ENCODE results near the gene ERC2. TPM values are rescaled to one million over a fixed set of nuclear protein-coding genes. Genes with fewer than 3 reads are reported as not detected.
A peak's percentile ranks its signal among the peaks of the same experiment; 100 is the strongest.

The ERC2 gene
- total RNA-seq, 1 donor from 2014 or later, result 0.65 TPM

DNA sequence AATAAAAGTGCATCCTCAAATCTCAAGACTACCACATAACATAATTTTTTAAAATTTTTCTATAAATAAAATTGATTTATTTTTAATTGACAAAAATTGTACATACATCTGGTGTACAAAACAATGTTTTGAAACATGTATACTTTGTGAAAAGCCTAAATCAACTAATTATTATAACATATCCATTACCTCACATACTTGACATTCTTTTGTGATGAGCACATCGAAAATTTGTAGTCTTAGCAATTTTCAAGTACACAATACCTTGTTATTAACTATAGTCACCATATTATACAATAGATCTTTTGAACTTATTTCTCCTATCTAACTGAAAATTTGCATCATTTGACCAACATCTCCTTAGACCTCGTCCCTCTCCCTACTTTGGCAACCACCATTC, 973.3 kb downstream of the ERC2 start:
- Mint-ChIP-seq H3K36me3 (ENCODE audit: low read depth) (no peaks in the 10 kb centered on the region), H3K27ac (ENCODE audit: unreplicated experiment) (no peak overlapping the region)
- DNase-seq (ENCODE audit: low spot score), result no peak

DNA sequence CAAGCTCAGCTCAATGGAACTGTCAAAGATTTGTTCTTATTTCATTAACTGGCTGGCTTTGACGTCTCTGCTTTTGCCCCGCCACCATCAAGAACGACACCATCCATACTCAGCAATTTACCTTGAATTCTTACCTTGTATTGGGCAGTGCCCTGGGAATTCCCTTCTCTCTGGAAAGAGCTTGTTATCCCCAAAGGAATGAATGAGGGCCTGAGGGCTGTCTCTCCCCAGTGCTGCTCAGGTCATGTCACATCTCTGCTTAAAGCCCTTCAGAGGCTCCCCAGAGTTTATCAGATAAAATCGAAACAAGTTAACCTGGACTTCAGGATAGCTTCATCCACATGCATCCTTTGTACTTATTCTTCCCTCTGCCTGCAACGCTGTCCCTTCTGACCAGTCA, 975.3 kb downstream of the ERC2 start:
- H3K36me3 Mint-ChIP-seq (ENCODE audit: low read depth), result no peaks in the 10 kb centered on the region
- H3K27ac Mint-ChIP-seq (ENCODE audit: unreplicated experiment), result no peak overlapping the region
- H3K4me3 Mint-ChIP-seq (ENCODE audit: unreplicated experiment), result no peak overlapping the region
- no peak for DNase-seq (ENCODE audit: low spot score)
- H3K27me3 Mint-ChIP-seq (ENCODE audit: low read depth), result peaks cover 2% of the 10 kb centered on the region
- peaks cover 16% of the 10 kb centered on the region for H3K4me1 Mint-ChIP-seq (ENCODE audit: low read depth)
- no peaks in the 10 kb centered on the region for H3K9me3 Mint-ChIP-seq (ENCODE audit: low read depth)
- TF ChIP-seq CTCF (IDR thresholded peaks at IDR 0.05), result no peak

More for the DNA sequence above, 973.3 kb downstream of the ERC2 start:
- Mint-ChIP-seq H3K9me3 (ENCODE audit: low read depth) (no peaks in the 10 kb centered on the region), H3K4me1 (ENCODE audit: low read depth) (peaks cover 3% of the 10 kb centered on the region), H3K27me3 (ENCODE audit: low read depth) (no peaks in the 10 kb centered on the region), H3K4me3 (ENCODE audit: unreplicated experiment) (no peak overlapping the region)
- TF ChIP-seq CTCF (IDR thresholded peaks at IDR 0.05), result no peak

DNA sequence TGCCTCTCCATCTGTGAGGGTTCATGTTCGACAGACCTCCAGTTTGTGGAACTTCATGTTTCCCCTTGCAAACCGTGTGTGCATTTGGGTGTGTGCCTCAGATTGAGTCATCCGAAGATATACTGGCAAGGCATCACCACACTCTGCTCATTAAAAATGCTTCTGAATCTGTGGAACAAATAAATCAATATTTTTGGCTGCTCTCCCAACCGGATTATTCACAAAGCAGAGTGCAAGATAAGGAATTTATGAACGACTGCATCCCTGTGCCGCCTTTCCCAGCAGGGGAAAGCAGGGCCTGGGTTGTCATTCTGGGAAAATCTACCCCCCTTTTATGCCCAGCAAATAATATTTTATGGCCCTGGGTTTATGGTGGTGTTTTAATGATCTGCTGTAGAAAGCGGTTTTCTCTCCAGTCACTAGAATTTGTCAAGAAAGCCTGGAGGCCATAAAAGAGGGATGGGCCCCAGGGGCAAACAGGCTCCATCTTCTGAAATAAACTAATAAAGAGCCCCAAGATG, 976.9 kb downstream of the ERC2 start:
- Mint-ChIP-seq H3K4me3 (ENCODE audit: unreplicated experiment) (no peak overlapping the region), H3K9me3 (ENCODE audit: low read depth) (no peaks in the 10 kb centered on the region), H3K27ac (ENCODE audit: unreplicated experiment) (no peak overlapping the region), H3K4me1 (ENCODE audit: low read depth) (peaks cover 19% of the 10 kb centered on the region), H3K36me3 (ENCODE audit: low read depth) (no peaks in the 10 kb centered on the region), H3K27me3 (ENCODE audit: low read depth) (peaks cover 2% of the 10 kb centered on the region)
- no peak for DNase-seq (ENCODE audit: low spot score)
- TF ChIP-seq CTCF (IDR thresholded peaks at IDR 0.05), result no peak

DNA sequence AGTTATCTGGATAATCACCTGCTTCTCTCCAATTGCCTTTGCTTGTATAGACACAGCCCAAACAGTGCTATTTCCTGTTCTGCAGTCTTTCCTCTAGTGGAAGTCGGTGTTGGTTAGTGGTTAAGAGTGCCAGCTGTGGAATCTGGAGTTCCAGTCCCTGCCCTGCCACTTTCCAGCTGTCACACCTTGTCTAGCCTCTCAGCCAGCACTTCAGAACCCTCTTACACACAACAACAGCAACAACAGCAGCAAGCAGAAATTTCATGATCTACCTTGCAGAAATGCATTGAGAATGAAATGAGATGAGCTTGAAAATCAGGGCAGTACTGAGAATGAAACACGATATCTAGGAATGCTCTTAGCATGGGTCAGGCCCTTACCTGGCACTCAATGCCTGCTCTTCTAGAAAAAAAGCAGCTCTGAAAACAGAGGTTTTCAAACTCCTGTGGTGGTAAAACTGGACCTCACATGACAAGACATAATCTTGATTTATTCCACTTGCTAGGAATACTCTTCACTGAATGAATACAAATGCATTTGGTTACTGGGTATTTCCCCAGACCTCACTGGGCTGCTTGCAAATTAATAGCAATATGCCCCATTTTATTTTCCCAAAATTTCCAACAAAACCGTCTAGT, 977.9 kb downstream of the ERC2 start:
- Mint-ChIP-seq H3K27me3 (ENCODE audit: low read depth) (peaks cover 2% of the 10 kb centered on the region), H3K4me1 (ENCODE audit: low read depth) (peaks cover 27% of the 10 kb centered on the region), H3K36me3 (ENCODE audit: low read depth) (no peaks in the 10 kb centered on the region), H3K27ac (ENCODE audit: unreplicated experiment) (no peak overlapping the region), H3K4me3 (ENCODE audit: unreplicated experiment) (no peak overlapping the region), H3K9me3 (ENCODE audit: low read depth) (no peaks in the 10 kb centered on the region)
- DNase-seq (ENCODE audit: low spot score), result no peak
- TF ChIP-seq CTCF (IDR thresholded peaks at IDR 0.05), result no peak

- Mint-ChIP-seq H3K4me3 (ENCODE audit: unreplicated experiment) (peak overlapping the region; percentile 57), H3K36me3 (ENCODE audit: low read depth) (no peaks in the 10 kb centered on the region), H3K27me3 (ENCODE audit: low read depth) (peaks cover 2% of the 10 kb centered on the region), H3K9me3 (ENCODE audit: low read depth) (no peaks in the 10 kb centered on the region), H3K27ac (ENCODE audit: unreplicated experiment) (no peak overlapping the region), H3K4me1 (ENCODE audit: low read depth) (peaks cover 31% of the 10 kb centered on the region)
- no peak for DNase-seq (ENCODE audit: low spot score)
- TF ChIP-seq CTCF (IDR thresholded peaks at IDR 0.05), result no peak
These were observed 978.5 kb downstream of the ERC2 start for GRCh38 chr3:55489798-55490132.

All from chondrocyte (in vitro differentiated cells).